Stimulated activated CD4-positive, alpha-beta T cell treated with anti-CD3 and anti-CD28 coated beads, Interleukin-15, amount 100 ng/mL, for 1 hour (primary cell): ENCODE measurements around the gene BPGM.
A peak's percentile ranks its signal among the peaks of the same experiment; 100 is the strongest.

ENCODE experiments used
- DNase-seq, 2 donors: peaks; one replicate each; pipeline ENCODE4 v3.0.0-alpha.2; 2020; ENCODE audit warnings: low read depth in 1 of 2, low spot score in 1 of 2

The BPGM gene

DNA sequence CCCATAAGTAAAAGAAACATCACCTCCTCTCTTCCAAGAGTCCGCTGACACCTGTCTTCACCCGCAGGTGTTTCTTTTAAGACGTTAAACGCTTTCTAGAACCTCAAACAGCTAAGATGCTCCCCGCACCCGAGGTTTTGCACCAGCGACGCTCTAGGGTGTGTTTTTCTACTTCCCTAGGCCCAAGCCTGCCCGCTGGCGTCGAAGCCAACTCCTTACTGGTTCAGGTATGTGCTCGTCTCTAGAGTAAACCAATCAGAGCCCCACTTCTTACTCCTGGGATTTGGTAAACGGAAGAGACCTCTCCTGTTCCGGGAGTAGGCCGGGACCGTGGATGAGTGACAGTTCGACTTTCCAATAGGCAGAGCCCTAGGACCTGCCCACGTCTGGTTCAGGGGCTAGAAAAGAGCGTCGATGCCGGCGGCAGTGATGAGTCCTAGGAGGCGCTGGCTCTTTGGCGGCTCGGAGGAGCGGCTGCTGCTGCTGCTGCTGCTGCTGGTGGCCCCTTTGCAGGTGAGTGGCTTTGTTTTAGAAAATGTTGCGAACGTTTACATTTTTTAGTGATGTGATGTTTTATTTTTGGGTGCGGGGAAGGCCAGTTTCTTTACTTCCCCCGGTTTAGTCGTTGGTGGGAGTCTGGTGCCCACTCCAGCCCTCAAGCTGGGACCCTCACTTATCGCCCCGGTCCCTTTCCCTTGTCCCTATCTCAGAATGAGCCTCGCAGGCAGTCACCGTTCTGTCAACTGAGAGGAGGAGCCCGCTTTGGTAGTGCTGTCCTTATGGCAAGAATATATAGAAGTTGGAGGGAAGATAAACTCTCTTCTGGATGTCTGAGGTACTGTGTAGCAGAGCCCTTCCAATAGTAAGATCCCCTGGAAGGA, at the start of gene BPGM:
Gene BPGM, plus strand, starts transcription at position 429 of the 881 bp plus-strand sequence. CDS start 14,655 bp downstream, outside the sequence.
- peak; percentile 80 to 92 for DNase-seq

DNA sequence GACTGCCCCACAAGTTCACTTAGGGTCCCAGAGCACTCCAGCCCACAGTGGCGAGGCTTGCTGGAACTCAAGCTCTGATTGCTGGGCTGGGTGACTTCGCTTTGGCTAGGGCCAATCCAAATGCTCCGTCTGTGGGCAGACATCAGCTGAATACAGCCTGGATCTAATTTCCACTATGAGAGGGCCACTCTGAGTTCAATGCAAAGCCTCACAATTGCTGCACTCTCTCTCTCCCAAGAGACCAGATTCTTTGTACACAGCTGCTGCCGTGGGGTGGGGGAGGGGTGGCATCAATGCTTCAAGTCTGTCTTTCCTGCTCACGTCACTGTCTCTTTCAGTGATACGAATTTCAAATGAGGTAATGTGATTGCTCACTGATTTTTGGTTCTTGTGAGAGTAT, 47.3 kb upstream of the BPGM start:
- DNase-seq, result no peak

DNA sequence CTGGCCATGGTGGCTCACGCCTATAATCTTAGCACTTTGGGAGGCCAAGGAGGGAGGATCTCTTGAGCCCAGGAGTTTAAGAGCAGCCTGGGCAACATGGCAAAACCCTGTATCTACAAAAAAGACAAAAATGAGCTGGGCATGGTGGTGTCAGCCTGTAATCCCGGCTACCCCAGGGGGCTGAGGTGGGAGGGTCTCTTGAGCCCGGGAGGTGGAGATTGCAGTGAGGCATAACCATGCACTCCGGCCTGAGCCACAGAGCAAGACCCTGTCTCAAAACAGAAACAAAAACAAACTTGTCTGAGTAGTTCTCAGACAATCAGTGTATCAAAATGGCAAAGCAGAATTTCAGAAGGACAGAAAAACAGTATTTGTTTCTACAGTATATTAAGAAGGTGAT, 45.2 kb upstream of the BPGM start:
- DNase-seq, result no peak

DNA sequence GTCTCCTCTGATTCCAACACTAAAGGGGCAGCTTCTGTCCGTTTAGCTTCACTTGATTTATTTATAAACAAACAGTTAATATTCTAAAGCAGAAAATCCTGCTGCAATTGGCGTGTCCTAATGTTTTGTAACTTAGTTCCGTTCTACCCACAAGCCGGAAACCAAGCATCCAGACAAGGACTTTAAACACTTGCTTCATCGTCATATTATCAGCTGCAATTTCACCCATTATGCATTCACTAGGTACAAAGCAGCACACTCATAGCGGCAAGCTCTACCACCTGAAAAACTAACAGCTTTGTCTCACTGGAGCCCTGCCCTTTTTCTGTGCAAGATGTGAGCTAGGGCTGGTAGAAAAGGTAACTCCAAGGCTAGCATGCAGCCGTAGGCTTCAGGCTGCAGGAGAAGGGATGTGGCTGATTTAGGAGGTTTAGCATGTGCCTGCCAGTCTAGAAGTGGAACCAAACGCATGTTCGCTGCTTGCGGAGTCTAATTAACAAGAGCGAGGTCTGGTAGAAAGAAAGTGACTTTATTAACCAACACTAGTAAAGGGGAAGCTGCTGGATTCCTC, 43.7 kb upstream of the BPGM start:
- no peak for DNase-seq

- peak; percentile 4 to 18 for DNase-seq
Observed at GRCh38 chr7:134605978-134606923, 40.4 kb upstream of the BPGM start.

DNA sequence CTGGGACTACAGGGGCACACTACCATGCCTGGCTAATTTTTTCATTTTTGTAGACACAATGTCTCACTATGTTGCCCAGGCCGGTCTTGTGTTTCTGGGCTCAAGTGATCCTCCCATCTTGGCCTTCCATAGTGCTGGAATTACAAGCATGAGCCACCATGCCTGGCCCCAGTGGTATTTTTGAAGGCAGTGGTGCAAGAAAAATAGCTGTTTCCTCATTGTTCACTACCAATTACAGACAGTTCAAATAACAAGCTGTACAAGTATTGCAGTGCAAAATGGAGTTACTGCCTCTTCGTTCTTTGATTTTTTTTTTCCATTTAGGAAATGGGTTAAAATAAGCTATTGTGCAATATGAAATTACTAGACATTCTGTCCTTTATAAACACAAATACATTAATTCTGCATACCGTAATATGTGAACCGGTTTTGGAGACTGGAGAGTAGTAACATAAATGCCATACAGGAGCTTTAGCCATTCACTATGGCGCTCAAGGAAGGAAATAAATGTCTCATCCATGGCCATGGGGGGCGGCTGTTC, 35.0 kb upstream of the BPGM start:
- DNase-seq, result no peak

GRCh38 chr7:134612197-134612596, 34.5 kb upstream of the BPGM start:
- no peak for DNase-seq

GRCh38 chr7:134613623-134614347, 32.9 kb upstream of the BPGM start:
- no peak for DNase-seq

DNA sequence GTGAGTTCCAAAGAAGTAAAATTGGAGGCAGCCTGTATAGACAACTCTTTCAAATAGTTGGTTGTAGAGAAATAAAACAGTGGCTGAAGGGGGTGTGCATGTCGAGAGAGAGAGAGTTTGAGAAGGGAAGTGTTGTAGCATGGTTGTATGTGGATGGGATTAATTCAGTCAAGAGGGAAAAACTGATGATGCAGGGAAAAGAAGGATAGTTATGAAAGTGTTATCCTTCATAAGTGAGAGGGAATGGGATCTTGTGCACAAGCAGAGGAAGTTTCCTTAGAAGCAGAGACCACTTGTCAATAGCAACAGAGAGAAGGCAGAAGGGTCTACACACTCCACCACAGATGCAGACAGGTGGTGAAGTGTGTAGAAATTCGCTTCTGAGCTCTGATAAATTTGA, 30.0 kb upstream of the BPGM start:
- DNase-seq, result no peak

- DNase-seq, result no peak
Observed at GRCh38 chr7:134618756-134619530, 27.7 kb upstream of the BPGM start.

DNA sequence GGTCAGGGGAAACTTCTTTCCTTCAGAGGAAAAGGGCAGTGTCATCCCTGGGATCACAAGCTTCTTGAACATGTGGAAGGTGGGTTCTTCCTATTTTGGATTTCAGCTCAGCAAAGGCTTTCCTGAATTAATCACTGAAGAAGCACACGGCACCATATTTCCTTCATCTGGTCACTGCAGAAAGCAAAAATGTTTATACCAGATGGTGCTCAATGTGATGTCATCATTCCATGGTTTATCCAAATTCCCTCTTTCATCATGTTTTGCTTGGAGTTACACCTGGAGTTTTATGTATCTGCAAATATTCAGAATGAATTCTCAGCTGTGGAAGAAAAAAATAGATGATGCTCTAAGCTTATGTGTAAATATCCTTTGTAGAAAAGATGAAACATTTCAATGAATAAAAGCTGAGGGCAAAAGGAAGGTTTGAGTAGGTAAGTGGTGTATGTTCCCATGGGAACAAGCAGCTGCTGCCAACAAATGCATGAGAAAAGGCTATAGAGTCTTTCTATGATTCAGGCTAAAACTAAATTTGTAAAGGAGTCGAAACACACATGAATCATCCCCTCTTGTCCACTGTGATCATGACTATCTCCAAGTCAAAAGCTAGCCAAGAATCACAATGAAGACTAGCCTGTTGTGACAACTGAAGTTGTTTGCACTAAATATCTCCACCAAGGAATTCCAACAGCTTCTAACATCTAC, 26.9 kb upstream of the BPGM start:
- no peak for DNase-seq

DNA sequence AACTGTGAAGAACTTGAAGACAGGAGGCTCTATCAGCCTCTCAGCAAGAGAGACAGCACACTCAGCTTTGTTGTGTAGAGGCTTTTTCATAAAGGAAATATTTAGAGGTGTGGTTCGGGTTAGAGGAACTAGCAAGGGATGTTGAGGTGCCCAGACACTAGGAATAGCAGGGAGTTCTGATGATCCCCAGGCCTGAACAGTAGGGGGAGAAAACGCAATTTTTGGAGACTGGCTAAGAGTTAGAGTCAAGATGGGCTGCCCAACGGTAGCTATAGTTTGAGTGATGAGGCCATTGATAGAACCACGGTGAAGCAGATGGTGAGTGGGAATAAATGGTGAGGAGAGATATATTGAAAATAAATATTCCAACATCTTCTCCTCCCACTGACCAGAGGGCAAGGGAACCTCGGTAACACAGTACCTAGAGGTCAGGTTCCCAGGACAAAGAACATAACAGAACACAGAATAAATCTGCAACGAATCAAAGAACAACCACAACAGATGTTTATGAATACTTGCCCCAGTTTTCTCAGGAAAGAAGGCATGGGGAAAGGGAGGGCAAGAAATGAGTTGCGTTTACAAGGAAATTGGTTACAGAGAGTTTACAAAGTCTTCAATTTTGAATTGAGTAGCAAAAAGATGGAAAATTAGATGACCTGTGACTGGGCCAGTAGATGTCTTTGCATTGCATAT, 24.2 kb upstream of the BPGM start:
- no peak for DNase-seq

GRCh38 chr7:134623193-134623592, 23.5 kb upstream of the BPGM start:
- no peak for DNase-seq

DNA sequence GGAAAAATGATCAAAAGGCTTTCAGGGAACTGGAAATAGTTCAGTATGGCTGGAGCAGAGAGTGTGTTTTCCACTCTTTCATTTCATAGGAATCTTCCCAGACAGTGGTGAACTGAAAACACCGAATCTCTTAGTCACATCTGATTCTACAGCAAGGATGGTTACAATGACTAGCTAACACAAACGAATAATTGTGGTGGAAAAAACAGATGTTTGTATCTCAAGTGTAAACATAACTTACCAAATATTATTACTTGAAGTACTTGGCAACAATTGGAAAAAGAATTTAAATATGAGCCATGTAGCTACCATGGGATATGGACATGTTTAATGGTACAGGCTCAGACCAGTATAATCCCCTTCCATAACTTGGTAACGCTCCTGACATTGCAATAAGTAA, 21.1 kb upstream of the BPGM start:
- DNase-seq, result no peak

GRCh38 chr7:134627109-134627774, 19.4 kb upstream of the BPGM start:
- DNase-seq, result no peak

DNA sequence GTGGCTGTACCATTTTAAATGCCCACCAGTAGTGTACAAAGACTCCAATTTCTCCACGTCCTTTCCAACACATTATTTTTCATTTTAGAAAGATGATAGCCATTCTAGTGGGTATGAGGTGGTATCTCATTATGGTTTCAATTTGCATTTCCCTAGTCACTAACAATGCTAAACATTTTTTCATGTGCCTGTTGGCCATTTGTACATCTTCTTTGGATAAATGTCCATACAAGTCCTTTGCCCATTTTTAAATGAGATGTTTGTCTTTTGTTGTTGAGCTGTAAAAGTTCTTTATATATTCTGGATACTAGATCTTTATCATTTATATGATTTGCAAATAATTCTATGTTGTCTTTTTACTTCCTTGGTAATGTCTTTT, 18.9 kb upstream of the BPGM start:
- DNase-seq, result no peak

- DNase-seq, result no peak
Observed at GRCh38 chr7:134629445-134629844, 17.2 kb upstream of the BPGM start.

- DNase-seq, result no peak
Observed at GRCh38 chr7:134630237-134630636, 16.4 kb upstream of the BPGM start.
